ENCODE measurements around the gene RYR3.
A peak's percentile ranks its signal among the peaks of the same experiment; 100 is the strongest.

Gene RYR3

DNA sequence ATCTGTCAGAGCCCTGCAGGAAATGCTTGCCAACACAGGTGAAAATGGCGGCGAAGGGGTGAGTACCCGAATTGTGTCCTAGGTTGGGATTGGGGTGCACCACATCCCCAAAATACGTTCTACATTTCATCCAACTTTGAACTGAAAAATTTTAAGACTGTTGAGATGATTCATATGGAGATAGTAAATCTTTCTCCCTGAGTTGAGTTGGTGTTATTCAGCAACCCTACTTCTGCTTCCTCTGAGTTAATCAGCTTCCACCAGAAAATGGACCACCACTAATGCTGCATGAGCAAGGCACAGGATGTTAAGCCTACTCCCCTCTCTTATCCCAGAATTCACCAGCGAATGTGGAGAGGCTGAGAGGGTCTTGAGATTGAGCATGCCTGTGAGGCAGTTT, 192.9 kb downstream of the RYR3 start:
- DNase-seq (ENCODE audit: low spot score) (no peak), FAIRE-seq (no peak)

DNA sequence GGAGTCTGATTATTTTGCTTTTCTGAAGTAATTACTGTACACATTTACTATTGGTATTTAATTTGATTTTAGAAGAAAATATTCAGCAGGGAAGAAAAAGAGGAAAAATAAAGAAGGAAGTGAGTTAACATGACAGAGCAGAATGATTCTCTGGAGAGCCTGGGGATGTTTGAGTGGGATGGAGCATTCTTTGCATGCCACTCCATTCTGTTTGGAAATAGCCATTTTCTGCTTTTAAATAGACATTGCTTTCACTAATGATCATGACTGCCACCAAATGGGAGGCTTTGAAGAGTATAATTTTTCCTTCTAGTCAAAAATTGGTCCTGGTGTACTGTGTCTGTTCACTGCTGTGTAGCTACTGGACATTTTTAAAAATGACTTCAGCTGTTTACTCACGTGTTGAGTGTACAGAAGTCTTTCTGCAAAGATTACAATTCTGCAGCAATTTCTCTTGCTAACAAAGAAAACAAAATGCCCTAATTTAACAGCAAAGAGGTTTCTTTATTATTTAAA, 196.1 kb downstream of the RYR3 start:
- FAIRE-seq (no peak), DNase-seq (ENCODE audit: low spot score) (no peak)

DNA sequence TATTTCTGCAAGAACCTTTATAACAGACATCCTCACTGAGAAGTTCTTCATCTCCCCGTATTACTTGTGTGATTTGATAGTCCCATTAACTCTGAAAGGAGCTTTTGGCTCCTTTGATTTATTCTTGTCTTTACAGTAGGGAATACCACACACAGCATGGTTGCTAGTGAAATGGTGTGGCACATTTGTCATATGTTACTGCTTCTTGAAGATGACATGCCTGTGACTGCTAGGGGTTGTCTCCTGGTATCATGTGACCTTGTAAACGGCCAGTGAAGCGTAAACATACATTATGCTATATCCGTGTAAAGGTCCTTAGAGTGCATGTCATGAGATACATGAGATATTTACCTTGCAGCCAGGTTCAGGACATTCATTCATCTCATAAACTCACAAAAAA, 197.9 kb downstream of the RYR3 start:
- DNase-seq (ENCODE audit: low spot score) = no peak
- FAIRE-seq = no peak

DNA sequence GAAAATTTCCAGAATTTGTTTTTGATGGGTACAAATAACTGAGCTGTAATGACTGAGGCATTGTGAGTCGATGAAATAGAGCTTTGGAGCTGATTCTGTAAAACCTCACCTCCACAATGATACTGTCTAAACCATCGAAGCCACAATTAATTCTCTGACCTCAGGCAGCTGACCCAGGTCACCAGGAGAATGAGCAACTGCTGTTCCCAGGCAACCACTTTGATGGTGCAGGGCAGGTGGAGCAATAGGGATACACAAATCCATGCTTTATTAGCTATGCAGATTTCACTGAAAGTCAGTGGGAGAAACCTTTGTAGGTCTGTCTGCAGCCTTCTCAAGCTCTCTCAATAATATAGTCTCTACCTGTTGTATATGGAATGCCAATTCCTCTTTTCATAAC, 204.4 kb downstream of the RYR3 start:
- no peak for FAIRE-seq

DNA sequence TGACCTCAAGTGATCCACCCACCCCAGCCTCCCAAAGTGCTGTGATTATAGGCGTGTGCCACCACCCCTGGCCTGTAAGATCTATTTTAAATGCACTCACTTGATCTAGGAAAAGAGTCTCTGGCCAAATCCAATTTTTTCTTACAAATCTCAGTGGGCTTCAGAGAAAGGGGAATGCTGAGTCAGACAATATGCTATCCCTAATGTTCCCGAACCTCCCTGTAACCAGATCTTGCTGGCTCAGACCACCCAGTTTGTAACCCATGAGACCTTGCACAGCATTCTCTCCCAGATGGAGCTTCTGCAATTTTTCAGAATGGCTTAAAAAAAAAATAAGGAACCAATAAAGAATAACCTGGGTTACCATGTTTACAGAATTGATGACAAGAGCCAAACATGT, 205.8 kb downstream of the RYR3 start:
- FAIRE-seq = no peak
- DNase-seq (ENCODE audit: low spot score) = no peak

More for the DNA sequence above, 204.4 kb downstream of the RYR3 start:
- no peak for DNase-seq (ENCODE audit: low spot score)

DNA sequence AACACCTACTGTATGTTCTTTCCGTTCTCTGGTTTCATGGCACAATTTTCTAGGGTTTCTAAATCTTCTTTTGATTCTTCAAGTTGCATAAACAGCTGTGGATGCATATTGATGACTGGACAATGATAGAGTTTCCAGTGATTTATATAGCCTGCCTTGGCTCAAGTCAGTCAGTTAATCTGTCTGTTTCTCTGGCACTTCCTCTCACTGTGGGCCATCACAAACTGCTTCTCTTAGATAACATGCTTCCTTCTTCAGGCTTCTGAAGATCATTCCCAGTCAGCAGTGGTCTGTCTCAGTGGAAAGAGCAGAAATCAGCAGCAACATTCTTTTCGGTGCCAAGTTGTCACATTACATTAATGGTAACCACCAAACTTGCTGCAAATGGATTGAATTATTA, 207.2 kb downstream of the RYR3 start:
- FAIRE-seq (no peak), DNase-seq (ENCODE audit: low spot score) (no peak)

DNA sequence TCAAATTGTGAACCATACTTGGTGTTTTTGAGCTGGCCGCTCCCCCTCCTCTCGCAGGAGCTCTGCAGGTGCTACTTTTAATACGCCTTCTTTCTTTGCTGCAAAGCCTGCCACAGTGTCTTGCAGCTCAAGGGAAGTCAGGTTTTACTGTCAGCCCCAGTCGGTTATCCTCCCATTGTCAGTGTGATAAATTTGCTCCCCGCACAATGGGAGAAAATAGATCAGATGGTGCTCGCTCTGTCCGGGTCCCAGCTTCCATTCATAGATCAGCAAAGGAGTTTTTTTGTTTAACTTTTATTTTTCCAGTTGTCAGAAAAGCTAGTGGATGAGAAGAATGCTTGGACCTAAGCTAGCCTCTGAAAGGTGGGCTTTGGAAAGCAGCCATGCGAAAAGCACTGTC, 207.7 kb downstream of the RYR3 start:
- FAIRE-seq (no peak), DNase-seq (ENCODE audit: low spot score) (no peak)

DNA sequence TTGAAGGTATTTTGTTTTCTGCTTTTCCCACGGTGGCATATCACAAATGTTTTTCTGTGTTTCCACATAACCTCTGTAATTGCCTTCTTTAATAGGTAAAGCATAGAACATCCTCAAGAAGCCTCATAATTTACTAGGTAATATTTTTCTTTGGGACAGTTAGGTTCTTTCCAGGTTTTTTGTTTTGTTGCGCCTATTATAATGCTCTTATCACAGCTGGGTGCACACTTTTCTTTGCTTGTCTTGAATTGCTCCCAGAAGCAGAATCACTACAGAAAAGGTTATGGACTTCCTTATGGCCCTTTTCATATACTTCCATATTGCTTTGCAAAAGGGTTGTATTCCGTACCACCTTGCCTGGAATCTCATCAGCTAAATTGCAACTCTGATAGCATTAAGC, 213.5 kb downstream of the RYR3 start:
- FAIRE-seq = no peak

DNA sequence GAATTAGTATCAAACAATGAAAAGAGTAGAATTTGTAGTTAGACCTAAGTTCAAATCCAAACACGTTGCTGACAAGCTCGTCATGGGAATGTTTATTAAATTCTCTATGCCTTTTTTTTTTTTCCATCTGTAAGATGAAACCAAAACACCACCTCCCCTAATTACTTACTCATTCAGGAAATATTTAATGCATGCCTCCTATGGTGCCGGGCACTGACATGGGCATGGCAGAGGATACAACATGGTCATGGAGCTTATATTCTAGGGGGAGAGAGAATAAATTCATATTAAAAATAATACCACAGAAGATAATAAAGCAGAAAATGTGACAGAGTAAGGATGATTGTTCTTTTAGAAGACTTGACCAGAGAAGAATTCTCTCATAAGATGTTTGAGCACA, 215.8 kb downstream of the RYR3 start:
- DNase-seq (ENCODE audit: low spot score) (no peak), FAIRE-seq (no peak)

More for the DNA sequence above, 213.5 kb downstream of the RYR3 start:
- no peak for DNase-seq (ENCODE audit: low spot score)

DNA sequence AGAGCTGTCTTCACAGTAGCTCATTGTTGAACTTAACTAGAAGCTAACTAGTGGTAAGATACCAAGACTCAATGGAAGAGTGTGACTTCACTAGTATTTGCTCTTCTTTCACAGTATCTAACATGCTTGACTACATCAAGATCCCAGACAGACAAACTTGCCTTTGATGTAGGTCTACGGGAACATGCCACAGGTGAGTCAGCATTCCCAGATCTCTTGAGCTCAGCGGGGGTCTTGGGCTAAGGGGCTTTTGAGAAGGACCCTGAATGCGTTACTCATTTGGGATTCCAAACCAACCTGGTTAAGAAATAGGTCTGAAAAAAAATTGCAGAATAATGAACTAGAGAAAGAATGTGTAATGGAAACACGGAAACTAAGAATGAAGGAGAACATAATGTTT, 222.4 kb downstream of the RYR3 start:
- FAIRE-seq = no peak
- DNase-seq (ENCODE audit: low spot score) = no peak

DNA sequence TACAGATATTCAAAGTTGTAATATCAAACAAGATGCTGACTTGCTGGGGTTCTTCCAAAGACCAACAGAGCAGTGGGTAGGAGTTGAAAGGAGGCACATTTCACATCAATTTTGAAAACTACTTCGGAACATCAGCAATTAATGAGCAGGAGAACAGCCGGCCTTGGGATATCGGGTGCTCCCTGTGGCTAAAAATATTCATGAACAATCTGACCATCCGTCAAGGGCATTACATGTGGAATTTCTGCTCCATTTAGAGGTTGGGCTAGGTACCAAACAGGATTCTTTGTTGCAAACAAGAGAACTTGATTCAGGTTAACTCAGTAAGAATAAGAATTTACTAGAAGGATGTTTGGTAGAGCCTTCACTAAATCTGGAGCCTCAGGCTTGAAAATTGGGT, 223.9 kb downstream of the RYR3 start:
- FAIRE-seq (no peak), DNase-seq (ENCODE audit: low spot score) (no peak)

DNA sequence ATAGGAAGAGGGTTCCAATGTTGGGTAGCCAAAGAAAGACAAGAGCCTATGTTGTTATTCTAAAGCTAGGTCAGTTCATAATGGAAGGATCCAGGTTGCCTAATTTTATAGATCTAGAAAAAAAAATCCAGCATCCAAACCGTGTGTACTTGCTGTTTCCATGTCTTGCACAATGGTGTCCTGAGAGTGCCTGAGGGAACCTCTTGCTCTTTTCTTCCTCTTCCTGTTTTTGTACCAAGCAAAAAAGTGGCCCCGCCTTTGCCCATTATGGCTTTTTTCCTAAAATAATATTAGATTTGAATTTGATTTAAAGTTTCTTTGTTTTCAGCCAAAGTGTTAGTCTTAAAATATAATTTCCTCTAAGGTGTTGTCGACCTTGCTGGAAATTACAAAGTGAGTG, 224.4 kb downstream of the RYR3 start:
- DNase-seq (ENCODE audit: low spot score) (no peak), FAIRE-seq (no peak)

DNA sequence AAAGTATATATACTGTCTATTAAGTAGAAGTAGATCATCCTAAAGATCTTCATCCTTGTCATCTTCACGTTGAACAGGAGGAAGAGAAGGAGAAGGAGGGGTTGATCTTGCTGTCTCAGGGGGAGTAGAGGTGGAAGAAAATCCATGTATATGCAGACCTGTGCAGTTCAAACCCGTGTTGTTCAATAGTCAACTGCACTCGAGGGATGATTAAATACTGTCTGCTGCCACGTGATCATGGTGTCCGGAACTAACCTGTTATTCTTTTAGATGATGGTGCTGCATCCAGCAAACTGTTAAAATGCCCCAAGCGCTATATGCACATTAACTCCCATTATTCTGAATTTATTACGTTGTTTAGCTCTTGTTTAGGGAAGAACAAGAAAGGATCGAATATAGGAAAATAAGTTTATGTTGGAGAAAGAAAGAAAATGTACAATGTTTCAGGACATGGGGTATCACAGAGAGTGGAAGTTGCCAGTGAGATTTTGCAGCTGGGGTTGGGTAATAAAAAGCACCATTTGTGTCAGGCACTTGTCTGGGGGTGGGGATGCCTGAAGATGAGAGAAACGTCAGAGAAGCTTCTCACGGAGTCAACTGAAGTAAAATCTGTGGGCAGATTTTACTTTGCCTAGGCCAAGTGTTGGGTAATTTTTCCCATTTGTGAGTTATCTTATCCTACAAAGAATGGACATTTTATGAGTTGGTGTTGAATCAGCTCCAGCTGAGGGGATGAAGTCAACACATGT, 229.2 kb downstream of the RYR3 start:
- FAIRE-seq = no peak

DNA sequence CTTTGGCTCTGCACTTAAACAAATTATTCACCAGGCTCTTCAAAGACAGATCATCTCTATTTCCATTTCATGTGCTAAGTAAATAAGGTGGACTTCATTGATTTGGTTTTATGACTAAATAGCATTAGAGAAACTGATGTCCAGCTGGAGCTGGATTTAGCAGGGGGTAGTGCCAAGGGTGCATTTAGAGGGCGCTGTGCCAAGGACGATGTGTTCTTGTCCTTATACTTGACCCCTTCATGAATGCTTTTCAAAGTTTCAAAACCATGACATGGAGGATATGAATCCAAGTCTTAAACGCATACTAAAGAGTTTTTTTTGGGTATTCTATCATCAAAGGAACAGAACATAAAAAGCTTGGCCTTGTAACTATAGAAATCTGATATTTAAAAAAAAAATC, 233.2 kb downstream of the RYR3 start:
- FAIRE-seq = no peak
- DNase-seq (ENCODE audit: low spot score) = no peak

More for the DNA sequence above, 229.2 kb downstream of the RYR3 start:
- DNase-seq (ENCODE audit: low spot score) = no peak

DNA sequence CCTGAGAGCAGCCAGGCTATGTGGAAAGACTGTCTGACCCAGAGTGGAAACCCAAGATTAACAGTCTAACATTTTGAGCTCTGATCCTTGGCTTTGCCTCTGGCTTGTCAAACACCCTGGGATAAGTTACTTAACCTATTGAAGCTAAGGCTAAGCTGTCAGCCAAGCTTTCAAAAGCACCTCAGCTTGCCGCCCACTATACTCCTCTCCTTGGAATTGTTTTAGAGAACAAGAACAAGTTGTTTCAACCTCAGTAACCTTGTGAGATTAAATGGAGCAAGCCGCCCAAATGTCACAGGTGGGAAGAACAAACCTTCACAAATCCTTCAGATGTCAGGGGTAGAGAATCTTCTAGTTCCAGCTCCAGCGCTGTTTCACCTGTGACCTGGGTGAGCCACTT, 235.1 kb downstream of the RYR3 start:
- DNase-seq (ENCODE audit: low spot score) (no peak), FAIRE-seq (no peak)

DNA sequence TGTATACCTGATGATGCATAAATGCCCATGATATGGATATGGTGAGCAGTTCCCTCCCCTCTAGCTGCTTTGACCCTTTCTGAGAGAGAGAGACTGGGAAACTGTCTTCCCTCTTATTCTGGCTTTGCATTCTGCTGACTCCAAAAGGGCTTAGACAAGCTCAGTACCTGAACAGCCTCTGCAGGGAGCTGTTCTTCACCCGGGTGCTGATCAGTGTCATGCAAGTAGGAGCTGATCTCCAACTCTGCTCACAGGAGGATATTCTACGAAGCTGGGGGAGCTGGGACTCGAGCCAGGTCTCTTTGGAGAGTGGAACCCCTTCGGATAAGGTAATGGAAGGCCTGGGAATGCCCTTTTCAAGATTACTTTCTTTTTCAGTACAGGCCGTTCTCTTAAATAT, 237.1 kb downstream of the RYR3 start:
- no peak for DNase-seq (ENCODE audit: low spot score)

DNA sequence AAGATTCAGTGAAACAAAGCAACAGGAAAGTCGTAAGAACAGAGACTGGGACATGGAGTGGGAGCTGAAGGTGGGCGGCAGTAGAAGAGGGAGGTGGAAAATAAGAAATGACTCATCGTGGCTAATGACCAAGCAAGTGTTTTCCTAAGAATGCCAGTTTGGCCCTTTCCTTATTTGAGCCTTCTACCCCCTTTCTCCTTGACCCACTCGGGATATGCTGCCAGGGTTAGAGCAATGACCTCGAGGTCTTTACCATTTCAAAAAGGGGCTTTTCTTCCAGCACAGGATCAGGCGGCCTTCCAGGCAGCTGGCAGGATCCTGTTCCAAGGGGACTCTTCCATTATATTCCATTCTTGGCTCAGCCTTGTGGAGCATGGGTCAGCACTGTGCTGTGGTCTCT, 241.1 kb downstream of the RYR3 start:
- FAIRE-seq = no peak
- DNase-seq (ENCODE audit: low spot score) = no peak

More for the DNA sequence above, 237.1 kb downstream of the RYR3 start:
- no peak for FAIRE-seq

DNA sequence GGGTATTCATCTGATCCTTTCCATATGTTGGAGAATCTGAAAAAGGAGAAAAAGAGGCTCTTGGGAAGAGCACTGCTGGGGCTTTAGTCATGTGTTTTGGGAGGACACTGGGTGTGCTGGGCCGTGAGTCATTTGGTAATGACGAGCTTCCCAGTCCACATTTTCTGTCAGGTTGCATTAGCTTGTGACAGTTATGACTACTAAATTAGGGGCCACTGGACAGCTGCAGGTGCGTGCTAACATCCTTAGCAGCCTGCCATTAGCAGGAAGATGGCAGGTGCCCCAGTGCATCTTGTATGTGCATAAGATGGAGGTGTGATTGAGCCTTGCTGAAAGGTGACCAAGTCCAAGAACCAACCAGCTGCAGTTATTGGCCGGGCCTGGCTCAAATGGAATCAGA, 242.4 kb downstream of the RYR3 start:
- FAIRE-seq (no peak), DNase-seq (ENCODE audit: low spot score) (no peak)

DNA sequence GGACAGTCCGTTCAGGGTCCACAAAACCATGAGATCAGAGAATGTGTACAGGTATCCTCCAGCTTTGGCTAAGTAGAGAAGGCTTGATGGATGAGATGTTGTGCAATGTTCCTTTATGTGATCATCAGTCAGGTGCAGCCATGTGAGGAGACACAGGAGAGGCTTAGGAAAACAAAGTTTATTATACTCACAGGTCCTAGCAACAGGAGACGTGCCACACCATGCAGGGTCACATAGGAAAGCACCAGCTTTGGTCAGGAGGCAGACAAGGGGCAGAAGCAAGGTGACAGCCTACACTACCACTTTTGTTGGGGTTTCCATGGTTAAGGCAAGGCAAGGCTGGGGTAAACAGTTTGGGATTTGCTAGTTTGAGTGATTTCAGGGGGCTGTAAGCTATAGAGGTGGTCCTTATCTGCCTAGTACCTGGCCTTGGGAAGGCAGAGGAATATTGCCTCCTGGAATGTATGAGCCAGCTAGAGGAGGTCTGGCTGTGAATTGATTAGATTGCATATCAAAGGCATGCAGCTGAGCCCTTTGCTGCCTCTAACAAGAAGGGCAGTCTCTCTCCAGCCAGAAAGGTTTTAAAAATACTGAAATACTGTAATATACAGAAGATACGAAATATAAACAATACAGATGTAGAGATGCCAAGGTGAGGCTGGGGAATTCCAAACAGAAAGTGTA, 248.6 kb downstream of the RYR3 start:
- no peak for DNase-seq (ENCODE audit: low spot score)
- no peak for FAIRE-seq

DNA sequence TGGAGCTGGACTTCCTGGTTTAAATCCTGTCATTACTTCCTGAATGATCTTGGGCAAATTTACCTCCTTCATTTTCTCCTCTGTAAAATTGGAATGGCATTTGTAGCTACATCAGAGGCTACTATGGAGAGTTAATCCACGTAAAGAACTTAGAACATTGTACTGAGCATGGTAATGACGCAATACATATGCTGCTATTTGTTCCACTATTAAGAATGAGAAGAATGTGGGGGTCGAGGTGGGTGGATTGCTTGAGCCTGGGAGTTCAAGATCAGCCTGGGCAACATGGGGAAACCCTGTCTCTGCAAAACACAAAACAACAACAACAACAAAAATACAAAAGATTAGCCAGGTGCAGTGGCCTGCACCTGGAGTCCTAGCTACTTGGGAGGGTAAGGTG, 250.6 kb downstream of the RYR3 start:
- DNase-seq (ENCODE audit: low spot score) (no peak), FAIRE-seq (no peak)

DNA sequence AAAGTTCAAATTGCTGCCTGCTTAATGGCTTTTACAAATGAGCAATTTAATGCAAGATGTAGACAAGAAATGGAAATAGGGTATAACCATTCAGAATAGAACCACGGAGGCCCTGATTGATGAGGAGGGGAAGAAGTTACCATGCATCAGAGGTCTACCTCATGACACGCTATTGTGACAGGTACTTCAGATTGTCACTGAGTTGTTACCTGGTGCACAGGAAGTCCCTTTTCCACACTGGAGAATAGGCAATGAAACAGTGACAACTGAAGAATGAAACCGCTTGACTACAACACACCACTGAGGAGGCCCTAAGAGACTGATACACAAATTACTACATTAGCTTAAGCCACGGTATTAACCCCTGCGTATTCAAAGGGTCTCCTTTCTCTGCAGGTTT, 251.2 kb downstream of the RYR3 start:
- no peak for FAIRE-seq
- no peak for DNase-seq (ENCODE audit: low spot score)

DNA sequence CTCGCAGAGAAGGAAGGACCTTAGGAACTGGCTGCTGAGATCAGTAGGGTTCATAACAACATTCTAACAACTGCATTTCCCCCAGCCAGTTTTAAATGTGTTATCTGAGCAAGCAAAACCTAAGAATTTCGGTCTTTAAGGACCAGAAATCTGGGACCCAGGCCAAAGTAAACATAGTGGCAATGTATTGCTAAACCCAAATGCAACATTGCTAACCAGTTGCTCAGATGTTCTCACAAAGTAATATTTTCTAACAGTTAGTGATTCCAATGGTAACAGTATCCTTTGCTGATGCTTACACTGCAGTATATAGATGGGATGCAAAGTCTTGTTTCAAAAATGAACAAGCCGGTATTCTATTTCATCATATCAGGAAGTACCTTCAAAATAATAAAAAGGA, 254.3 kb downstream of the RYR3 start:
- peak; percentile 25 for DNase-seq (ENCODE audit: low spot score)
- FAIRE-seq = no peak

DNA sequence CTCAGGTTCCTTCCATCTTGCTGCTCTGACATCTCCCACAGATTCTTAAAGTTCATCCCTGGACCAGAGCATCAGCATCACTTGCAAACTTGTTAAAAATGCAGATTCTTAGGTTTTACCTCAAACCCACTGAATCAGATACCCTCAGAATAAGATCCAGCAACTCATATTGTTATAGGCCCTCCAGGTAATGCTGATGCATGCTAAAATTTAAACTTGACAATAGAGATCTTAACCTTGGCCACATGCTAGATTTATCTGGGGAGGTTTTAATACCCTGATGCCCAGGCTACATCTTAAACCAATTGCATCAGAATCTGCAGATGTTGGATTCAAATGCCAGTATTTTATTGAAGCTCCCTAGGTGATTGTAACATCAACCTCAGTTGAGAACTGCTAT, 256.9 kb downstream of the RYR3 start:
- FAIRE-seq (no peak), DNase-seq (ENCODE audit: low spot score) (no peak)
